Liver (tissue), 9 donors: ENCODE measurements around the gene GIMAP2. TPM values are rescaled to one million over a fixed set of nuclear protein-coding genes. Genes with fewer than 3 reads are reported as not detected.

Source experiments
- DNase-seq: peaks from one replicate; pipeline ENCODE4 v3.0.0-alpha.2; 2017; ENCODE audit warnings: low spot score
- H3K27ac ChIP-seq, 2 donors: one replicate each; pipeline ENCODE4 v1.7.0; 2013; ENCODE audit warnings: inconsistent platforms in 2 of 2, low read length in 2 of 2, control low read depth in 1 of 2, low read depth in 1 of 2, mild to moderate bottlenecking in 1 of 2
- H3K27me3 ChIP-seq, 4 donors: one replicate each; pipeline versions ENCODE4 v1.6.1 to v1.7.0; 2013; ENCODE audit warnings: low read length in 3 of 4, inconsistent platforms in 1 of 4, mild to moderate bottlenecking in 1 of 4, moderate library complexity in 1 of 4; ENCODE audit not compliant: control insufficient read depth in 4 of 4, insufficient read depth in 4 of 4
- H3K36me3 ChIP-seq, 4 donors: one replicate each; pipeline versions ENCODE4 v1.6.1 to v1.7.0; 2013; ENCODE audit warnings: low read length in 3 of 4, mild to moderate bottlenecking in 3 of 4, low read depth in 1 of 4, moderate library complexity in 1 of 4; ENCODE audit not compliant: control insufficient read depth in 4 of 4, insufficient read depth in 3 of 4
- H3K4me1 ChIP-seq, 4 donors: one replicate each; pipeline versions ENCODE4 v1.6.1 to v1.7.0; 2013; ENCODE audit warnings: low read length in 3 of 4, mild to moderate bottlenecking in 3 of 4, moderate library complexity in 1 of 4; ENCODE audit not compliant: control insufficient read depth in 4 of 4, insufficient read depth in 4 of 4
- H3K4me3 ChIP-seq, 3 donors: one replicate each; pipeline versions ENCODE4 v1.6.1 to v1.7.0; 2013; ENCODE audit warnings: low read length in 3 of 3, control low read depth in 1 of 3, low read depth in 1 of 3, mild to moderate bottlenecking in 1 of 3
- H3K9ac ChIP-seq, 2 donors: one replicate each; pipeline ENCODE4 v1.7.0; 2013; ENCODE audit warnings: low read length in 2 of 2, mild to moderate bottlenecking in 2 of 2, moderate library complexity in 2 of 2, control low read depth in 1 of 2, low read depth in 1 of 2
- H3K9me3 ChIP-seq, 4 donors: one replicate each; pipeline versions ENCODE4 v1.6.1 to v1.7.0; 2013; ENCODE audit warnings: low read length in 3 of 4; ENCODE audit not compliant: control insufficient read depth in 4 of 4
- ATF3 ChIP-seq: IDR thresholded peaks from 2 replicates; pipeline ENCODE4 v1.6.1; 2016; ENCODE audit warnings: antibody characterized with exemption
- CTCF ChIP-seq: fragments of 150-350 bp; IDR thresholded peaks from 2 replicates; pipeline ENCODE4 v1.5.1; 2017; ENCODE audit warnings: improper control_type of control experiment, low read depth, low read length; ENCODE audit not compliant: missing input control
- EGR1 ChIP-seq, 2 donors: IDR thresholded peaks; 2 replicates each; pipeline ENCODE4 v1.6.1; 2016 to 2018; ENCODE audit warnings: antibody characterized with exemption in 2 of 2, low read depth in 2 of 2
- FOXA1 ChIP-seq: IDR thresholded peaks from 2 replicates; pipeline ENCODE4 v1.6.1; 2016; ENCODE audit warnings: antibody characterized with exemption
- FOXA2 ChIP-seq: IDR thresholded peaks from 2 replicates; pipeline ENCODE4 v1.6.1; 2016; ENCODE audit warnings: antibody characterized with exemption
- GABPA ChIP-seq, 2 donors: IDR thresholded peaks in 1 of 2; conservative IDR thresholded peaks in 1 of 2; 2 replicates each; pipeline ENCODE4 v1.6.1; 2016; ENCODE audit warnings: antibody characterized with exemption in 2 of 2, mild to moderate bottlenecking in 1 of 2, moderate library complexity in 1 of 2
- HNF4A ChIP-seq, 2 donors: conservative IDR thresholded peaks; 2 replicates each; pipeline ENCODE4 v1.6.1; 2016; ENCODE audit warnings: antibody characterized with exemption in 2 of 2, mild to moderate bottlenecking in 2 of 2
- HNF4G ChIP-seq: IDR thresholded peaks from 2 replicates; pipeline ENCODE4 v1.6.1; 2016; ENCODE audit warnings: antibody characterized with exemption
- JUND ChIP-seq, 2 donors: IDR thresholded peaks; 2 replicates each; pipeline ENCODE4 v1.6.1; 2016; ENCODE audit warnings: antibody characterized with exemption in 2 of 2
- MAX ChIP-seq: IDR thresholded peaks from 2 replicates; pipeline ENCODE4 v1.6.1; 2016; ENCODE audit warnings: antibody characterized with exemption
- NR2F2 ChIP-seq: IDR thresholded peaks from 2 replicates; pipeline ENCODE4 v1.6.1; 2016; ENCODE audit warnings: antibody characterized with exemption
- RAD21 ChIP-seq, 2 donors: IDR thresholded peaks; 2 replicates each; pipeline ENCODE4 v1.6.1; 2016; ENCODE audit warnings: antibody characterized with exemption in 2 of 2, mild to moderate bottlenecking in 2 of 2
- REST ChIP-seq: IDR thresholded peaks from 2 replicates; pipeline ENCODE4 v1.6.1; 2016; ENCODE audit warnings: antibody characterized with exemption, mild to moderate bottlenecking
- RXRA ChIP-seq, 2 donors: IDR thresholded peaks; 2 replicates each; pipeline ENCODE4 v1.6.1; 2017 to 2018; ENCODE audit warnings: antibody characterized with exemption in 2 of 2, mild to moderate bottlenecking in 1 of 2
- SP1 ChIP-seq: IDR thresholded peaks from 2 replicates; pipeline ENCODE4 v1.6.1; 2018; ENCODE audit warnings: antibody characterized with exemption, mild to moderate bottlenecking
- TAF1 ChIP-seq: conservative IDR thresholded peaks from 2 replicates; pipeline ENCODE4 v1.6.1; 2016; ENCODE audit warnings: antibody characterized with exemption, mild to moderate bottlenecking
- YY1 ChIP-seq: IDR thresholded peaks from 2 replicates; pipeline ENCODE4 v1.6.1; 2016; ENCODE audit warnings: antibody characterized with exemption, mild to moderate bottlenecking
- ZBTB33 ChIP-seq: IDR thresholded peaks from 2 replicates; pipeline ENCODE4 v1.6.1; 2016; ENCODE audit warnings: antibody characterized with exemption
- WGBS: extraction: QIAGEN DNeasy Blood & Tissue Kit; methylation state at CpG from one replicate; pipeline ENCODE4 v1.1.7; 2013; 5-methylcytosine and 5-hydroxymethylcytosine counted together
- polyA plus RNA-seq, 2 donors: library from polyadenylated mRNA; stranded (reverse) in 1 of 2; unstranded in 1 of 2; fragments of 200-250 nt in 1 of 2; fragments of >200 nt in 1 of 2; fragmentation: Nextera tagmentation in 1 of 2; extraction: Ambion mirVana in 1 of 2; gene quantifications; one replicate each; pipeline versions ENCODE4 v1.2.1 to v1.2.3, GENCODE V29; 2013 to 2015
- total RNA-seq, 2 donors: library from RNA; depleted of rRNA; stranded (reverse); fragments of >200 nt; gene quantifications; one replicate each; pipeline ENCODE4 v1.2.3, GENCODE V29; 2014
- donor health status: healthy.
- donor health status: healthy.
- donor health status: healthy.
- donor health status: healthy.
- donor health status: healthy.

Gene GIMAP2
- total and polyA plus RNA-seq, 4 donors: 4.9 to 9.2 (median 6.0) TPM

GRCh38 chr7:150734254-150734653 lies 48.7 kb downstream of the GIMAP2 start:
- Histone ChIP-seq H3K4me1 (peaks cover 3 to 10% (median 9%) of the 10 kb centered on the region in 4 donors), H3K36me3 (no peaks in the 10 kb centered on the region), H3K4me3 (no peak overlapping the region), H3K27ac (no peak overlapping the region), H3K9me3 (no peaks in the 10 kb centered on the region), H3K9ac (no peak overlapping the region), H3K27me3 (no peaks in the 10 kb centered on the region)
- 90% methylated on average over 3 of the region's 3 CpGs for WGBS
- TF ChIP-seq FOXA1 (no peak), HNF4A (conservative IDR thresholded peaks at IDR 0.05) (no peak), FOXA2 (no peak), HNF4G (no peak), TAF1 (no peak), NR2F2 (no peak), REST (no peak), YY1 (no peak), GABPA (IDR thresholded peaks at IDR 0.05 in 1 of 2, conservative IDR thresholded peaks at IDR 0.05 in 1 of 2) (no peak), SP1 (no peak), EGR1 (IDR thresholded peaks at IDR 0.05; ENCODE audit: low read depth in 2 of 2) (no peak), ZBTB33 (no peak), CTCF (no peak), RXRA (IDR thresholded peaks at IDR 0.05) (no peak), MAX (no peak), RAD21 (IDR thresholded peaks at IDR 0.05) (no peak), JUND (IDR thresholded peaks at IDR 0.05) (no peak), ATF3 (no peak)
- DNase-seq: no peak
